HepG2 (cell line): ENCODE data around the gene ACTN1. TPM values are rescaled to one million over a fixed set of nuclear protein-coding genes. Genes with fewer than 3 reads are reported as not detected.

Experiments used
- ATAC-seq: fragments of 200-7000 bp; cut with Tn5 transposase; 3 replicates; pipeline ENCODE4 v1.9.1; 2020; ENCODE audit warnings: mild to moderate bottlenecking, moderate library complexity
- BruUV-seq: library from RNA; stranded (reverse); fragments of 400-500 nt; replicated peaks from 2 replicates; lab custom pipeline; 2021; lab: Mats Ljungman, UMichigan
- CTCF ChIA-PET: fragments of 300-600 bp; formaldehyde crosslinking; extraction: SDS; loops from one replicate; lab custom pipeline; 2021; ENCODE audit warnings: low total read pairs, inconsistent platforms, low intra/inter-chr PET ratio; lab: Yijun Ruan, JAX
- POLR2A ChIA-PET: fragments of 350-600 bp; sonication (Branson Sonifier 250); formaldehyde crosslinking; loops from one replicate; lab custom pipeline; 2020; ENCODE audit warnings: antibody characterized with exemption, inconsistent platforms; lab: Yijun Ruan, JAX
- DNase-seq: peaks from one replicate; pipeline ENCODE4 v3.0.0-alpha.2; 2015; ENCODE audit warnings: low spot score
- FAIRE-seq: peaks from 3 replicates; lab custom pipeline; 2011; peaks lifted over from hg19 to GRCh38; lab: Jason Lieb, UNC
- H2AFZ ChIP-seq: one replicate; pipeline ENCODE4 v1.6.1; 2011; ENCODE audit warnings: low read length, inconsistent platforms
- H3K27ac ChIP-seq: fragments of 300-600 bp; 3 replicates; pipeline ENCODE4 v1.8.0; 2011; ENCODE audit warnings: mixed run types, mild to moderate bottlenecking, mixed read lengths, low read length, inconsistent platforms; ENCODE audit not compliant: insufficient read depth; ENCODE audit errors: extremely low read length
- H3K27me3 ChIP-seq, 2 experiments: fragments of 200-600 bp in 1 of 2; 2 replicates in 1 of 2; 3 replicates in 1 of 2; pipeline versions ENCODE4 v1.6.0 to v1.8.0; 2011; ENCODE audit warnings: low read length in 2 of 2, mild to moderate bottlenecking in 2 of 2, moderate library complexity in 2 of 2, inconsistent platforms in 1 of 2; ENCODE audit not compliant: insufficient read depth in 2 of 2, control insufficient read depth in 1 of 2
- H3K36me3 ChIP-seq, 2 experiments: fragments of 200-600 bp in 1 of 2; replicated peaks in 1 of 2; 2 replicates in 1 of 2; 3 replicates in 1 of 2; pipeline versions ENCODE4 v1.5.1 to v1.8.0; 2011; ENCODE audit warnings: low read length in 2 of 2, inconsistent platforms in 1 of 2; ENCODE audit not compliant: insufficient read depth in 2 of 2, control insufficient read depth in 1 of 2
- H3K4me1 ChIP-seq: 2 replicates; pipeline ENCODE4 v1.5.1; 2012; ENCODE audit warnings: low read length, inconsistent platforms; ENCODE audit not compliant: insufficient read depth
- H3K4me2 ChIP-seq: 2 replicates; pipeline ENCODE4 v1.6.0; 2011; ENCODE audit warnings: low read depth, low read length, inconsistent platforms
- H3K4me3 ChIP-seq, 3 experiments: fragments of 200-600 bp in 1 of 3; sonication (generic), shearing (Covaris generic) in 1 of 3; replicated peaks in 1 of 3; 2 replicates each; pipeline ENCODE4 v1.5.1; 2011 to 2016; ENCODE audit warnings: low read length in 3 of 3, inconsistent platforms in 2 of 3, low read depth in 2 of 3, mild to moderate bottlenecking in 2 of 3, control low read depth in 1 of 3, mixed read lengths in 1 of 3; ENCODE audit not compliant: insufficient read depth in 1 of 3
- H3K79me2 ChIP-seq: one replicate; pipeline ENCODE4 v1.6.1; 2011; ENCODE audit warnings: low read length, inconsistent platforms; ENCODE audit not compliant: insufficient read depth
- H3K9ac ChIP-seq: 2 replicates; pipeline ENCODE4 v1.6.0; 2011; ENCODE audit warnings: mild to moderate bottlenecking, low read depth, low read length, inconsistent platforms; ENCODE audit not compliant: insufficient read depth
- H3K9me3 ChIP-seq: 2 replicates; pipeline ENCODE4 v1.5.1; 2012; ENCODE audit warnings: mild to moderate bottlenecking, low read length
- H4K20me1 ChIP-seq: 2 replicates; pipeline ENCODE4 v1.6.0; 2011; ENCODE audit warnings: inconsistent platforms, mild to moderate bottlenecking, low read length, moderate library complexity; ENCODE audit not compliant: insufficient read depth
- HOXA3 ChIP-seq: sonication (generic); formaldehyde crosslinking; IDR thresholded peaks from 2 replicates; pipeline ENCODE4 v1.5.0; 2020; ENCODE audit warnings: missing genetic modification reagents
- NFIB ChIP-seq: sonication (generic); formaldehyde crosslinking; IDR thresholded peaks from 2 replicates; pipeline ENCODE4 v1.9.0; 2021; ENCODE audit warnings: missing genetic modification reagents, mild to moderate bottlenecking, borderline replicate concordance
- RFX5 ChIP-seq: IDR thresholded peaks from 2 replicates; pipeline ENCODE4 v1.6.1; 2011; ENCODE audit warnings: low read depth, low read length, improper control_type of control experiment
- TCF7 ChIP-seq: sonication (generic); IDR thresholded peaks from 2 replicates; pipeline ENCODE4 v1.6.1; 2016; ENCODE audit warnings: antibody characterized with exemption, low read depth
- ZNF160 ChIP-seq: sonication (generic); formaldehyde crosslinking; IDR thresholded peaks from 2 replicates; pipeline ENCODE4 v1.8.0; 2022; ENCODE audit warnings: mild to moderate bottlenecking, inconsistent platforms, missing genetic modification reagents
- ZNF292 ChIP-seq: sonication (generic); formaldehyde crosslinking; IDR thresholded peaks from 2 replicates; pipeline ENCODE4 v1.8.1; 2022; ENCODE audit warnings: mild to moderate bottlenecking, low read depth, missing genetic modification reagents, borderline replicate concordance
- ZNF572 ChIP-seq: sonication (generic); formaldehyde crosslinking; IDR thresholded peaks from 2 replicates; pipeline ENCODE4 v1.5.1; 2020; ENCODE audit warnings: mild to moderate bottlenecking, missing genetic modification reagents
- ZNF737 ChIP-seq: sonication (generic); formaldehyde crosslinking; IDR thresholded peaks from 2 replicates; pipeline ENCODE4 v1.5.0; 2020; ENCODE audit warnings: missing genetic modification reagents, mild to moderate bottlenecking, borderline replicate concordance
- WGBS: methylation state at CpG from one replicate; pipeline ENCODE4 v1.1.6; 2017; ENCODE audit warnings: low lambda C conversion rate; 5-methylcytosine and 5-hydroxymethylcytosine counted together
- in situ Hi-C: cut with HindIII; loops from 2 replicates; pipeline ENCODE4 v1.10.0; 2017; ENCODE audit warnings: low pct_unique_long_range_greater_than_20kb; ENCODE audit not compliant: extremely low pct_ligation_motif_present
- intact Hi-C: fragments of 100-400 bp; cut with micrococcal nuclease; formaldehyde crosslinking; loops from one replicate; pipeline ENCODE4 v1.10.0; 2022; ENCODE audit not compliant: unreplicated experiment
- polyA plus RNA-seq, 8 experiments: library from polyadenylated mRNA; depleted of rRNA in 3 of 8; stranded (reverse) in 7 of 8; unstranded in 1 of 8; fragments of >200 nt; fragmentation: Illumina TruSeq in 4 of 8; extraction: Trizol in 4 of 8; gene quantifications; 2 replicates each; pipeline versions ENCODE4 v1.2.1 to v1.2.3, GENCODE V29; 2011 to 2016; ENCODE audit warnings: low read depth in 4 of 8, missing spikeins in 1 of 8, mixed read lengths in 1 of 8; ENCODE audit not compliant: insufficient read depth in 1 of 8
- total RNA-seq, 5 experiments: library from RNA; depleted of rRNA; stranded (reverse); fragments of >200 nt; fragmentation: Illumina TruSeq; extraction: Trizol; gene quantifications; 2 replicates each; pipeline ENCODE4 v1.2.3, GENCODE V29; 2016; ENCODE audit warnings: low read depth in 1 of 5
- TF ChIP-seq, protein P1 (sequence below): sonication (generic); formaldehyde crosslinking; IDR thresholded peaks from 2 replicates; pipeline ENCODE4 v1.4.0; 2020; ENCODE audit warnings: mild to moderate bottlenecking, missing genetic modification reagents
- TF ChIP-seq, protein P2 (sequence below): sonication (generic); formaldehyde crosslinking; IDR thresholded peaks from 2 replicates; pipeline ENCODE4 v1.5.1; 2020; ENCODE audit warnings: missing genetic modification reagents, mild to moderate bottlenecking, borderline replicate concordance

The ACTN1 gene
- total and polyA plus RNA-seq, 2 of the 13 experiments (the other 11 are each of a cell fraction or from before 2014, with no cell fraction given), result 58.6 to 162 TPM

DNA sequence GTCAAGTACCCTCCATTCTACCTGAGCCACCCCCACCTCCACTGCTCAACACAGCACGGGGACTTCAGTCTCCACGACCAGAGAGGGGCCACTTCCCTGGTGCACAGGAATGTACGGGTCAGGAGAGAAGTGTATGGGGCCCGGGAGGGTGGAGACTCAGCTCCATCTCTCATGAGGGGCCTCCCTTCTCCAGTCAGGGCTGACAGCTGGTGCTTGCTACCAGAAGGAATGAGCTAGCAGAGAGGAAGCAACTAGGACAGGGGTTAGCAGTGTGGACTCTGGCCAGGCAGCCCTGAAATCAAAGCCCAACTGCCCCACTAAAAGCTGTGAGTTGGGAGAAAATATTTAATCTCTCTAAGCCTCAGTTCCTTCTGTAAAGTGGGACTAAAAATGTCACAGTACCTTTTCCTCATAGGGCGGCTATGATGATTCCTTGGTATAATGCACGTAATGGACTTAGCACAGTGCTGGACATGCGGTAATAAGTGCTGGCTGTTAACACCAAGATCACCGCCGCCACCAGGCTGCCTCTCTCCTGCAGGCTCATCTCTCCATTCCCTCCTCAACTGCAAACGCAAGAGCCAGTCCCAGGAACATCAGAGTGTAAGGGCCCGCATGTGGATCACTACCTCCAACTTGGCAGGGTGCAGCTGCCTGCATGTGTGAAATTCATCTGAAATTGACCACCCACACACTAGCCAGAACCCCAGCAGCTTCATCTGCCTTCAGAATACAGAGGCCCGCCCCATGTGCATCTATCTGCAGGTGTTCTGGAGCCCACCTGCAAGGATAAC, 14.6 kb downstream of the ACTN1 start (continued):
- TF ChIP-seq NFIB (no peak), ZNF292 (CRISPR knock-in tag) (peak; percentile 52; the same call in 1 of the 2 replicates), HOXA3 (CRISPR knock-in tag) (peak; percentile 12; the same call in 1 of the 2 replicates)
- TF ChIP-seq, protein P1, sequence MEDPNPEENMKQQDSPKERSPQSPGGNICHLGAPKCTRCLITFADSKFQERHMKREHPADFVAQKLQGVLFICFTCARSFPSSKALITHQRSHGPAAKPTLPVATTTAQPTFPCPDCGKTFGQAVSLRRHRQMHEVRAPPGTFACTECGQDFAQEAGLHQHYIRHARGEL, result no peak
- TF ChIP-seq, protein P2, sequence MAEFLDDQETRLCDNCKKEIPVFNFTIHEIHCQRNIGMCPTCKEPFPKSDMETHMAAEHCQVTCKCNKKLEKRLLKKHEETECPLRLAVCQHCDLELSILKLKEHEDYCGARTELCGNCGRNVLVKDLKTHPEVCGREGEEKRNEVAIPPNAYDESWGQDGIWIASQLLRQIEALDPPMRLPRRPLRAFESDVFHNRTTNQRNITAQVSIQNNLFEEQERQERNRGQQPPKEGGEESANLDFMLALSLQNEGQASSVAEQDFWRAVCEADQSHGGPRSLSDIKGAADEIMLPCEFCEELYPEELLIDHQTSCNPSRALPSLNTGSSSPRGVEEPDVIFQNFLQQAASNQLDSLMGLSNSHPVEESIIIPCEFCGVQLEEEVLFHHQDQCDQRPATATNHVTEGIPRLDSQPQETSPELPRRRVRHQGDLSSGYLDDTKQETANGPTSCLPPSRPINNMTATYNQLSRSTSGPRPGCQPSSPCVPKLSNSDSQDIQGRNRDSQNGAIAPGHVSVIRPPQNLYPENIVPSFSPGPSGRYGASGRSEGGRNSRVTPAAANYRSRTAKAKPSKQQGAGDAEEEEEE, result no peak

DNA sequence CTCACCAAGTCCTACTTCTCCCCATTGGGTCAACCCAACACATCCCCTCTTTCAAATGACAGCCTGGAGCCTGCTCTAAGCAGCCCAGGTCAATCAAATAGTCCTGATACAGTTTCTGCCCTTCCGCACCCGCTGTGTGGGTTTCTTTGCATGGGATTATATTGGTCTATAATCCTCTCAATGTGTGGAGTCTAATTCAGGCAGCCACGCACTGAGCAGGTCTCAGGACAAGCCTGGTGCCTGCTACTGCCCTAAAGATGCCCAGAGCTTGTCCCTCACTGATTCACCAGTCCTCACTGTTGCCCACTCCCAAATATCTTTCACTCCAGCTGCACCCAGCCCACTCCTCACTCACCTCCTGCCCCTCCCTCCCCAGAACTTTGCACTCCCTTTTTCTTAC, 16.4 kb downstream of the ACTN1 start:
- peaks cover 56% of the 10 kb centered on the region for H4K20me1 ChIP-seq
- H3K4me1 ChIP-seq, result peaks cover 96% of the 10 kb centered on the region
- H3K36me3 ChIP-seq, result peaks cover 11 to 17% of the 10 kb centered on the region in 2 experiments; a peak in 4 of 5 replicates
- ChIA-PET CTCF (no interaction called here), POLR2A (no interaction called here)
- TF ChIP-seq TCF7, result no peak
- TF ChIP-seq ZNF737 (CRISPR knock-in tag), result no peak
- TF ChIP-seq ZNF160, result no peak
- no peak for TF ChIP-seq RFX5
- TF ChIP-seq ZNF572 (CRISPR knock-in tag), result no peak
- no TSS peak for BruUV-seq
- H3K27ac ChIP-seq, result no peak overlapping the region
- FAIRE-seq (no peak), ATAC-seq (no peak), DNase-seq (no peak)
- H3K9me3 ChIP-seq, result no peaks in the 10 kb centered on the region
- no peaks in the 10 kb centered on the region for H3K27me3 ChIP-seq
- H3K79me2 ChIP-seq, result peaks cover 100% of the 10 kb centered on the region
- WGBS, result 100% methylated on average over 3 of the region's 3 CpGs
- intact Hi-C loops (no loop called here), in situ Hi-C loops (no loop called here)
- H3K9ac ChIP-seq, result no peak overlapping the region
- H2AFZ ChIP-seq, result no peak overlapping the region
- H3K4me2 ChIP-seq, result no peak overlapping the region
- H3K4me3 ChIP-seq, result no peak overlapping the region
